ENCODE data around the gene RNASET2.

RNASET2 gene

GRCh38 chr6:166944666-166945256, 11.6 kb downstream of the RNASET2 start:
- no peak for DNase-seq

DNA sequence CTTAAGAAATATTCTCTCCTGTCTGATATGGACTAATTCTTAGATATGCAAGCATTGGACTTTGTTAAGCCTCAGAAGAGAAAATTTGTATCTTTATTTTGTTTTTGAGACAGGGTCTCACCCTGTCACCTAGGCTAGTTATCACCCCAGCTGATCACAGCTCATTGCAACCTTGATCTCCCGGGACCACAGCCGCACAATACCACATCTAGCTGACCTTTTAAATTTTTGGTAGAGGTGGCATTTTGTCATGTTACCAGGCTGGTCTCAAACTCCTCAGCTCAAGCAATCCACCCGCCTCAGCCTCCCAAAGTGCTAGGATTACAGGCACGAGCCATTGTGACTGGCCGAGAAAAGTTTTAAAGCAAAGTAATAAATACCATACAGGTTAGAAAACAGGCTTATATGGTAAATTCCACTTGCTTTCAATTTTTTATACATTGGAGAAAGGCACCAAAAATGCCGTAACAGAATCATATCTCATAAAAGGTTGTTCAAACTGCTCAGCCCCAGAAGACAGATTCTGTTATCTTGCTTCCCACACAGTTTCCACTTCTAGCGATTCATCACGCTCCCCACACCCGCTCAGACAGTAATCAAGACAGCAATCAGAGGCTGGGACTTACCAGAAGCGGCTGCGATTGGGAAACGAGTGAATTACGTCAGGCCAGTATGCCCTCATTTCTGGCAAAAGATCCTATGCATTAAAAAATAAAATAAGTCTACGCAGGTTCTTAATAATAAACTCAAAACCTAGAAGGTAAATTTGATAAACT, 13.8 kb downstream of the RNASET2 start:
- DNase-seq: no peak

GRCh38 chr6:166940643-166941068, 15.7 kb downstream of the RNASET2 start:
- DNase-seq: no peak

- DNase-seq: no peak
Observed at GRCh38 chr6:166939894-166940293, 16.5 kb downstream of the RNASET2 start.

DNA sequence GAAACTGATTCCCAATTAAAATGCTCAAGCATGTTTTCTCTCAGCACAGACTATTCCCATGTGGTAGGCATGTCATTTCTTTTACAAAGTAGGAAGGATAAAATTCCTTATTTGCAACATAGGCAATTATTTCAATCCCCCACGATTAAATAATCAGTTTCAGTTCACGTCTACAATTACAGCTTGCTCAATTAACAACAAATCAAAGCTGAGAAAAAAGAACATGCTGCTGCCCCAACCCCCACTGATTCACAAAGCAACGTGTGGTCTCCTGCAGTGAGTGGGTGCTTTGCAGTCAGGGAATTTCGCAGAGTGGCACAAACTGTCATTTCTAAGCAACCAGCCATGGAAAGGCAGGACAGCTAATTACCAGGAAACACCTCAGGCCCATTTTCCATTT, 17.0 kb downstream of the RNASET2 start:
- DNase-seq: no peak

- no peak for DNase-seq
Observed at GRCh38 chr6:166938704-166939103, 17.6 kb downstream of the RNASET2 start.

- no peak for DNase-seq
Observed at GRCh38 chr6:166938150-166938549, 18.2 kb downstream of the RNASET2 start.

GRCh38 chr6:166937746-166938145, 18.6 kb downstream of the RNASET2 start:
- DNase-seq: no peak

- DNase-seq: peak; percentile 37
Observed at GRCh38 chr6:166936079-166936787, 20.1 kb downstream of the RNASET2 start.

- no peak for DNase-seq
Observed at GRCh38 chr6:166935353-166935752, 21.0 kb downstream of the RNASET2 start.

DNA sequence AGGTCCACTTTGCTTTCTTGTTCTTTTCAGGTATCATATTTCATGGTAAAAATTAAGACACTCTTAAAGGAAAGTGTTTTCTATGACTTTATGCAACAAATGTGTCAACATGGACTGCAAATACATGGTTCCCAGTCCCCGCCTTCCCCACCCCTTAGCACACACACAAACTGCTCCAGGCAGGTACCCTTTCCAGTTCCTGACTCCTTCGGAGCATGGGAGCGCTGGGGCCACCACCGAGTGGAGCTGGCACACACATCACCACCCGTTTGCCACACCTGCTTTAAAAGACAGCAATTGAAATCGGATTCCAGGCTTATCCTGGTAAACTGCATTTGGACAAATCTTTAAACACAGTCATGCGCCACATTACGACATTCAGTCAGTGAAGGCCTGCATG, 22.2 kb downstream of the RNASET2 start:
- no peak for DNase-seq

- DNase-seq: no peak
Observed at GRCh38 chr6:166933396-166933795, 23.0 kb downstream of the RNASET2 start.

GRCh38 chr6:166932616-166933015, 23.7 kb downstream of the RNASET2 start:
- no peak for DNase-seq

DNA sequence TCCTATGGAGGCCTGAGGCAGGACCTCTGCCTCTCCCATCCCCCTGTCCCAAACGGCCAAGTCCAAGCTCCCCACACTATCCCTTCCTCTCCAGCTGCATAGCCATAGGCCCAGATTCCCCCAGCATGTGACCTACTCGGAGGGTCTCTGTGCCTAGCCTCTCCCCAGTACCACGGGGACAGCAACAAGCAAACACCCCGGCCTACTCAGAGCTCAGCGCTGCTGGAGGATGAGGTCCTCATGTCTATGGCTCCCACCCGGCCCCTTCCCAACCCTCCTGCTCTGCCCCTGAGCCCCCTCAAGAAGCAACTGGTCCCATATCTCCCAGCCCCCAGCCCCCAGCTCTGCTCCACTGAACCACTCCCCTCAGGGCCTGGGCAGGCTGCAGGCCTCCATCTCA, 24.2 kb downstream of the RNASET2 start:
- DNase-seq: no peak

- DNase-seq: no peak
Observed at GRCh38 chr6:166931426-166931970, 24.9 kb downstream of the RNASET2 start.

- no peak for DNase-seq
Observed at GRCh38 chr6:166930354-166930891, 25.9 kb downstream of the RNASET2 start.

GRCh38 chr6:166929542-166930189, 26.7 kb downstream of the RNASET2 start:
- no peak for DNase-seq

- no peak for DNase-seq
Observed at GRCh38 chr6:166928644-166929541, 27.5 kb downstream of the RNASET2 start.

GRCh38 chr6:166927935-166928643, 28.3 kb downstream of the RNASET2 start:
- DNase-seq: no peak

- DNase-seq: no peak
Observed at GRCh38 chr6:166927240-166927934, 29.0 kb downstream of the RNASET2 start.
